Neural cell (in vitro differentiated cells): Measurements from ENCODE around the gene CNTNAP2. TPM values are rescaled to one million over a fixed set of nuclear protein-coding genes. Genes with fewer than 3 reads are reported as not detected.

Source experiments
- H2AFZ ChIP-seq: fragments of 200-600, 300-800 bp; sonication (generic), shearing (Covaris generic); 2 replicates; pipeline ENCODE4 v1.6.0; 2014; ENCODE audit warnings: low read depth, mild to moderate bottlenecking, antibody characterized with exemption, low read length, moderate library complexity
- H3F3A ChIP-seq: fragments of 200-600 bp; shearing (Covaris generic); 2 replicates; pipeline ENCODE4 v1.6.1; 2016; ENCODE audit warnings: mild to moderate bottlenecking, moderate library complexity, mixed read lengths, antibody characterized with exemption, low read length; ENCODE audit not compliant: insufficient read depth, poor library complexity, severe bottlenecking
- H3K27ac ChIP-seq: fragments of 200-600, 300-800 bp; sonication (generic), shearing (Covaris generic); 2 replicates; pipeline ENCODE4 v1.5.1; 2014; ENCODE audit warnings: mild to moderate bottlenecking, low read length, moderate library complexity
- H3K27me3 ChIP-seq: fragments of 300-800, 200-600 bp; sonication (generic), shearing (Covaris generic); 2 replicates; pipeline ENCODE4 v1.6.0; 2014; ENCODE audit warnings: mild to moderate bottlenecking, low read depth, low read length, moderate library complexity; ENCODE audit not compliant: insufficient read depth
- H3K36me3 ChIP-seq: fragments of 300-800, 200-600 bp; sonication (generic), shearing (Covaris generic); 2 replicates; pipeline ENCODE4 v1.5.1; 2014; ENCODE audit warnings: mild to moderate bottlenecking, antibody characterized with exemption, low read length, moderate library complexity; ENCODE audit not compliant: insufficient read depth
- H3K4me2 ChIP-seq: fragments of 300-800, 200-600 bp; sonication (generic), shearing (Covaris generic); 2 replicates; pipeline ENCODE4 v1.6.0; 2014; ENCODE audit warnings: mild to moderate bottlenecking, low read length
- H3K4me3 ChIP-seq: fragments of 300-800, 200-600 bp; sonication (generic), shearing (Covaris generic); 2 replicates; pipeline ENCODE4 v1.5.1; 2014; ENCODE audit warnings: mild to moderate bottlenecking, low read length, moderate library complexity
- H3K79me2 ChIP-seq: fragments of 200-600 bp; shearing (Covaris generic); replicated peaks from 2 replicates; pipeline ENCODE4 v1.6.0; 2014; ENCODE audit warnings: mild to moderate bottlenecking, low read length, moderate library complexity; ENCODE audit not compliant: insufficient read depth
- H3K9ac ChIP-seq: fragments of 300-800, 200-600 bp; sonication (generic), shearing (Covaris generic); 2 replicates; pipeline ENCODE4 v1.6.1; 2016; ENCODE audit warnings: mild to moderate bottlenecking, low read length, mixed read lengths
- H3K9me2 ChIP-seq: fragments of 200-600 bp; shearing (Covaris generic); 2 replicates; pipeline ENCODE4 v1.6.1; 2016; ENCODE audit warnings: mild to moderate bottlenecking, low read length, mixed read lengths; ENCODE audit not compliant: insufficient read depth
- H3K9me3 ChIP-seq: fragments of 200-600, 300-800 bp; sonication (generic), shearing (Covaris generic); 2 replicates; pipeline ENCODE4 v1.6.1; 2016; ENCODE audit warnings: mild to moderate bottlenecking, mixed run types, low read length, moderate library complexity, mixed read lengths
- H4K20me1 ChIP-seq: fragments of 200-600 bp; shearing (Covaris generic); 2 replicates; pipeline ENCODE4 v1.6.1; 2016; ENCODE audit warnings: mild to moderate bottlenecking, mixed run types; ENCODE audit not compliant: insufficient read depth
- EP300 ChIP-seq: fragments of 450-650 bp; conservative IDR thresholded peaks from 2 replicates; pipeline ENCODE4 v1.6.1; 2014; ENCODE audit warnings: antibody characterized with exemption, mild to moderate bottlenecking, moderate library complexity; ENCODE audit not compliant: poor library complexity, severe bottlenecking
- EZH2 ChIP-seq: fragments of 200-600, 300-800 bp; shearing (Covaris generic), sonication (generic); IDR thresholded peaks from 2 replicates; pipeline ENCODE4 v1.6.1; 2014; ENCODE audit warnings: antibody characterized with exemption, low read length, borderline replicate concordance, mild to moderate bottlenecking; ENCODE audit not compliant: insufficient read depth, poor library complexity, severe bottlenecking
- MXI1 ChIP-seq: fragments of 450-650 bp; conservative IDR thresholded peaks from 2 replicates; pipeline ENCODE4 v1.6.1; 2014; ENCODE audit warnings: antibody characterized with exemption, mild to moderate bottlenecking; ENCODE audit not compliant: poor library complexity, severe bottlenecking
- POLR2AphosphoS5 ChIP-seq: IDR thresholded peaks from 2 replicates; pipeline ENCODE4 v1.6.1; 2012
- RAD21 ChIP-seq: fragments of 450-650 bp; conservative IDR thresholded peaks from 2 replicates; pipeline ENCODE4 v1.6.1; 2014; ENCODE audit warnings: antibody characterized with exemption, mild to moderate bottlenecking, moderate library complexity
- SMC3 ChIP-seq: fragments of 450-650 bp; conservative IDR thresholded peaks from 2 replicates; pipeline ENCODE4 v1.6.1; 2014; ENCODE audit warnings: antibody characterized with exemption, mild to moderate bottlenecking, moderate library complexity; ENCODE audit not compliant: poor library complexity
- TAF1 ChIP-seq: IDR thresholded peaks from 2 replicates; pipeline ENCODE4 v1.6.1; 2012; ENCODE audit warnings: low read depth
- polyA plus RNA-seq: library from polyadenylated mRNA; depleted of rRNA; stranded (reverse); fragments of >200 nt; gene quantifications from 2 replicates; pipeline ENCODE4 v1.2.3, GENCODE V29; 2014
- TF ChIP-seq, protein P1 (sequence below): fragments of 450-650 bp; IDR thresholded peaks from 2 replicates; pipeline ENCODE4 v1.5.1; 2014; ENCODE audit warnings: antibody characterized with exemption, mild to moderate bottlenecking, moderate library complexity; ENCODE audit not compliant: poor library complexity, severe bottlenecking
- TF ChIP-seq, protein P2 (sequence below): IDR thresholded peaks from 2 replicates; pipeline ENCODE4 v1.6.1; 2012; ENCODE audit warnings: borderline replicate concordance

CNTNAP2 gene
- polyA plus RNA-seq, 1 donor from 2014 or later: 276 TPM

DNA sequence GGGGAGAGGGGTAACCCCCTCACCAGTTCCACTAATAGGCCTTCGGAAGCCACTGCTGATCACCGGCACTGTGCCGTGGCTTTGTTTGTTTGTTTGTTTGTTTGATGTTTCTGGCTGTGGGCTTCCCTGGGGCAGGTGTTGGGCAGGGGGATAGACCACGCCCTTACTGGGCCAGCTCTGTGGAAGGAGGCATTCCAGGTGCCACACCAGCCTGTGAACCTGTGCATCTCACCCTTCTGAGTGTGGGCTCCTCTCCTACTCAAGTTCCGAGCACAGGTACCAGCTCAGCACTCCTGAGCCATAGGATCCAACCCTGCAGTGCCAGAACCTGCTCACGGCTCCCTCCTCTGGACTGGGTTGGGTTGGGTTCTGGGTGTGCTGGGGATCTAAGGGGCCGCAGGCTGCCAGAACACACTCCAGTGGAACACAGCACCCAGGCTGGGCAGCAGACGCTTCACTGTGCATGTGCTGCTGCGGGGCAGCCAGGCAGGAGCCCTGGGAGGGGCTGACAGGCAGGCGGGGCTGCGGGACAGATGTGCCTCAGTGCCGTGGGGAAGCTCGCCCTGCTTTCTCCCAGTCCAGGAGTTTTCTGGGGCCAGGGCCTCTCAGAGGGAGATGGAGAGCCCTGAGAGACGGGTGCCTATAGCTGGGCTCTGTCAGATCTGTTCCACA lies 1053.9 kb downstream of the CNTNAP2 start:
- H3K36me3 ChIP-seq: no peaks in the 10 kb centered on the region
- H3K9ac ChIP-seq: no peak overlapping the region
- H2AFZ ChIP-seq: no peak overlapping the region
- no peaks in the 10 kb centered on the region for H4K20me1 ChIP-seq
- no peak overlapping the region for H3K4me2 ChIP-seq
- H3F3A ChIP-seq: no peaks in the 10 kb centered on the region
- TF ChIP-seq EP300 (no peak), POLR2AphosphoS5 (no peak), RAD21 (no peak), MXI1 (no peak), TAF1 (no peak), SMC3 (no peak), EZH2 (no peak)
- TF ChIP-seq, protein P1, sequence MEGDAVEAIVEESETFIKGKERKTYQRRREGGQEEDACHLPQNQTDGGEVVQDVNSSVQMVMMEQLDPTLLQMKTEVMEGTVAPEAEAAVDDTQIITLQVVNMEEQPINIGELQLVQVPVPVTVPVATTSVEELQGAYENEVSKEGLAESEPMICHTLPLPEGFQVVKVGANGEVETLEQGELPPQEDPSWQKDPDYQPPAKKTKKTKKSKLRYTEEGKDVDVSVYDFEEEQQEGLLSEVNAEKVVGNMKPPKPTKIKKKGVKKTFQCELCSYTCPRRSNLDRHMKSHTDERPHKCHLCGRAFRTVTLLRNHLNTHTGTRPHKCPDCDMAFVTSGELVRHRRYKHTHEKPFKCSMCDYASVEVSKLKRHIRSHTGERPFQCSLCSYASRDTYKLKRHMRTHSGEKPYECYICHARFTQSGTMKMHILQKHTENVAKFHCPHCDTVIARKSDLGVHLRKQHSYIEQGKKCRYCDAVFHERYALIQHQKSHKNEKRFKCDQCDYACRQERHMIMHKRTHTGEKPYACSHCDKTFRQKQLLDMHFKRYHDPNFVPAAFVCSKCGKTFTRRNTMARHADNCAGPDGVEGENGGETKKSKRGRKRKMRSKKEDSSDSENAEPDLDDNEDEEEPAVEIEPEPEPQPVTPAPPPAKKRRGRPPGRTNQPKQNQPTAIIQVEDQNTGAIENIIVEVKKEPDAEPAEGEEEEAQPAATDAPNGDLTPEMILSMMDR: no peak
- TF ChIP-seq, protein P2, sequence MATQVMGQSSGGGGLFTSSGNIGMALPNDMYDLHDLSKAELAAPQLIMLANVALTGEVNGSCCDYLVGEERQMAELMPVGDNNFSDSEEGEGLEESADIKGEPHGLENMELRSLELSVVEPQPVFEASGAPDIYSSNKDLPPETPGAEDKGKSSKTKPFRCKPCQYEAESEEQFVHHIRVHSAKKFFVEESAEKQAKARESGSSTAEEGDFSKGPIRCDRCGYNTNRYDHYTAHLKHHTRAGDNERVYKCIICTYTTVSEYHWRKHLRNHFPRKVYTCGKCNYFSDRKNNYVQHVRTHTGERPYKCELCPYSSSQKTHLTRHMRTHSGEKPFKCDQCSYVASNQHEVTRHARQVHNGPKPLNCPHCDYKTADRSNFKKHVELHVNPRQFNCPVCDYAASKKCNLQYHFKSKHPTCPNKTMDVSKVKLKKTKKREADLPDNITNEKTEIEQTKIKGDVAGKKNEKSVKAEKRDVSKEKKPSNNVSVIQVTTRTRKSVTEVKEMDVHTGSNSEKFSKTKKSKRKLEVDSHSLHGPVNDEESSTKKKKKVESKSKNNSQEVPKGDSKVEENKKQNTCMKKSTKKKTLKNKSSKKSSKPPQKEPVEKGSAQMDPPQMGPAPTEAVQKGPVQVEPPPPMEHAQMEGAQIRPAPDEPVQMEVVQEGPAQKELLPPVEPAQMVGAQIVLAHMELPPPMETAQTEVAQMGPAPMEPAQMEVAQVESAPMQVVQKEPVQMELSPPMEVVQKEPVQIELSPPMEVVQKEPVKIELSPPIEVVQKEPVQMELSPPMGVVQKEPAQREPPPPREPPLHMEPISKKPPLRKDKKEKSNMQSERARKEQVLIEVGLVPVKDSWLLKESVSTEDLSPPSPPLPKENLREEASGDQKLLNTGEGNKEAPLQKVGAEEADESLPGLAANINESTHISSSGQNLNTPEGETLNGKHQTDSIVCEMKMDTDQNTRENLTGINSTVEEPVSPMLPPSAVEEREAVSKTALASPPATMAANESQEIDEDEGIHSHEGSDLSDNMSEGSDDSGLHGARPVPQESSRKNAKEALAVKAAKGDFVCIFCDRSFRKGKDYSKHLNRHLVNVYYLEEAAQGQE: no peak
- H3K79me2 ChIP-seq: no peaks in the 10 kb centered on the region
- H3K27me3 ChIP-seq: no peaks in the 10 kb centered on the region
- H3K9me3 ChIP-seq: no peaks in the 10 kb centered on the region
- no peak overlapping the region for H3K27ac ChIP-seq
- H3K4me3 ChIP-seq: no peak overlapping the region
- no peaks in the 10 kb centered on the region for H3K9me2 ChIP-seq

DNA sequence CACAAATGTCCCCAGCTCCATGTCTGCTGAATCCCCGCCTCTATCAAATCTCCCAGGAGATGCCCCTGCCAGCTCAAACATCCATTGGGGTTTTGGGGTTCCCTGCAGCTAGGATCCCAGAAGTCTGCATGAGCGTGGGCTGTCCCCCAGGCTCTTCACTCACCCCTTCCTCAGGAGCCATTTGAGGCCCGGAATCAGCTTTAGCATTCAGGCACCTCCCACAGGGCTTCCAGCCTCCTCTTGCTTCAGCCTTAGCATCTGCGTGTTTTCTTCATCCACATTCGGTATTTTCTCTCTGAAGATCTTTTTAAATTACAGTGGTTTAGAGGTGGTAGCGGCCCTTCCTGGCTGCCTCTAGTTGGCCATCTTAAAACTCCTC lies 1054.4 kb downstream of the CNTNAP2 start:
- no peaks in the 10 kb centered on the region for H3K9me2 ChIP-seq
- H3K79me2 ChIP-seq: no peaks in the 10 kb centered on the region
- H3K9me3 ChIP-seq: no peaks in the 10 kb centered on the region
- no peak overlapping the region for H3K4me2 ChIP-seq
- H3K4me3 ChIP-seq: no peak overlapping the region
- no peak overlapping the region for H2AFZ ChIP-seq
- no peaks in the 10 kb centered on the region for H3F3A ChIP-seq
- H3K27me3 ChIP-seq: no peaks in the 10 kb centered on the region
- H3K36me3 ChIP-seq: no peaks in the 10 kb centered on the region
- no peaks in the 10 kb centered on the region for H4K20me1 ChIP-seq
- no peak overlapping the region for H3K27ac ChIP-seq
- TF ChIP-seq, protein P1: no peak
- no peak for TF ChIP-seq TAF1
- no peak for TF ChIP-seq EZH2
- TF ChIP-seq, protein P2: no peak
- no peak for TF ChIP-seq SMC3
- no peak for TF ChIP-seq POLR2AphosphoS5
- no peak for TF ChIP-seq MXI1
- TF ChIP-seq RAD21: no peak
- no peak overlapping the region for H3K9ac ChIP-seq
